ENCODE measurements around the gene TBC1D22A. TPM values are rescaled to one million over a fixed set of nuclear protein-coding genes. Genes with fewer than 3 reads are reported as not detected.

Gene TBC1D22A
- total and polyA plus RNA-seq, 2 donors from 2014 or later: 24.6 to 39.4 TPM

DNA sequence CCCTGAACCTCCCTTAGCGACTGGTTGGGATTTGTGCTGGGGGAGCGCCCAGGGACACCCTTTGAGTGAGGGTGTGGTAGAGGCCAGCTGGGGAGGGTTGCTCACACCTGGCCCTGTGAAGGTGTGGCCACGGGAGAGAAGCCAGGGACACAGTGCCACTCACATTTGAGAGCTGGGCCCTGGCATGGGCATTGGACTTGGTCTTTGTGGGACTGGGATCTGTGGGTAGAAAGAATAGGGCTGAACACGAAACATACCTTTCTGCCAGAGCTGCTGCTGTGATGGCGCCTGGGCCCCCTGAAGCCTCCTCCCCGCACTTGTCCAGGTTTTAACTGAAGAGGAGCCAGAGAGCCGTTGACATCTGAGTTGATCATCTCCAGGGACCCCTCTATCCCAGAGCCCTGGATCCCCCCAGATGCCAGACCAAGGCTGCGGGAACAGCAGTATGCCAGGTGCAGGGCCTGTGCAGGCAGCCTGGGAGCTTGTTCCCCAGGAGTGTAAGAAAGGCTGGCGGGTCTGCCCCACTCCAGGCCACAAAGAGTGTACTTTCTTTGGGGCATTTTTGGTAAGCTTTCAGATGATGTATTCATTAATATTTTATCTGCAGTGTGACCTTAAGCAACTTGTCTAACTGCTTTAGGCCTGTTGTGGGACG, 284.1 kb downstream of the TBC1D22A start:
- Histone ChIP-seq H3K9me3 (ENCODE audit: control insufficient read depth in 2 of 3, insufficient read depth in 1 of 3, low read length in 3 of 3) (no peaks in the 10 kb centered on the region), H3K9ac (ENCODE audit: low read length in 3 of 3) (no peak overlapping the region), H3K36me3 (ENCODE audit: control insufficient read depth in 2 of 3, insufficient read depth in 3 of 3, low read length in 3 of 3) (no peaks in the 10 kb centered on the region), H3K27ac (ENCODE audit: low read depth in 2 of 2, low read length in 2 of 2) (no peak overlapping the region), H3K27me3 (ENCODE audit: control insufficient read depth, insufficient read depth, low read length) (no peaks in the 10 kb centered on the region), H3K4me3 (ENCODE audit: low read length in 3 of 3) (no peak overlapping the region), H3K4me1 (ENCODE audit: control insufficient read depth in 2 of 3, insufficient read depth in 2 of 3, low read depth in 1 of 3, low read length in 3 of 3) (peaks cover 0 to 21% (median 0%) of the 10 kb centered on the region in 3 donors)
- DNase-seq (peak in 2 of 5 donors; percentile 28 to 61), FAIRE-seq (no peak)
- intact Hi-C loops (cut with DNase I): no loop called here
- TF ChIP-seq, protein P1, sequence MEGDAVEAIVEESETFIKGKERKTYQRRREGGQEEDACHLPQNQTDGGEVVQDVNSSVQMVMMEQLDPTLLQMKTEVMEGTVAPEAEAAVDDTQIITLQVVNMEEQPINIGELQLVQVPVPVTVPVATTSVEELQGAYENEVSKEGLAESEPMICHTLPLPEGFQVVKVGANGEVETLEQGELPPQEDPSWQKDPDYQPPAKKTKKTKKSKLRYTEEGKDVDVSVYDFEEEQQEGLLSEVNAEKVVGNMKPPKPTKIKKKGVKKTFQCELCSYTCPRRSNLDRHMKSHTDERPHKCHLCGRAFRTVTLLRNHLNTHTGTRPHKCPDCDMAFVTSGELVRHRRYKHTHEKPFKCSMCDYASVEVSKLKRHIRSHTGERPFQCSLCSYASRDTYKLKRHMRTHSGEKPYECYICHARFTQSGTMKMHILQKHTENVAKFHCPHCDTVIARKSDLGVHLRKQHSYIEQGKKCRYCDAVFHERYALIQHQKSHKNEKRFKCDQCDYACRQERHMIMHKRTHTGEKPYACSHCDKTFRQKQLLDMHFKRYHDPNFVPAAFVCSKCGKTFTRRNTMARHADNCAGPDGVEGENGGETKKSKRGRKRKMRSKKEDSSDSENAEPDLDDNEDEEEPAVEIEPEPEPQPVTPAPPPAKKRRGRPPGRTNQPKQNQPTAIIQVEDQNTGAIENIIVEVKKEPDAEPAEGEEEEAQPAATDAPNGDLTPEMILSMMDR (IDR thresholded peaks at IDR 0.05; ENCODE audit: borderline replicate concordance, extremely low read depth, insufficient read depth): no peak

DNA sequence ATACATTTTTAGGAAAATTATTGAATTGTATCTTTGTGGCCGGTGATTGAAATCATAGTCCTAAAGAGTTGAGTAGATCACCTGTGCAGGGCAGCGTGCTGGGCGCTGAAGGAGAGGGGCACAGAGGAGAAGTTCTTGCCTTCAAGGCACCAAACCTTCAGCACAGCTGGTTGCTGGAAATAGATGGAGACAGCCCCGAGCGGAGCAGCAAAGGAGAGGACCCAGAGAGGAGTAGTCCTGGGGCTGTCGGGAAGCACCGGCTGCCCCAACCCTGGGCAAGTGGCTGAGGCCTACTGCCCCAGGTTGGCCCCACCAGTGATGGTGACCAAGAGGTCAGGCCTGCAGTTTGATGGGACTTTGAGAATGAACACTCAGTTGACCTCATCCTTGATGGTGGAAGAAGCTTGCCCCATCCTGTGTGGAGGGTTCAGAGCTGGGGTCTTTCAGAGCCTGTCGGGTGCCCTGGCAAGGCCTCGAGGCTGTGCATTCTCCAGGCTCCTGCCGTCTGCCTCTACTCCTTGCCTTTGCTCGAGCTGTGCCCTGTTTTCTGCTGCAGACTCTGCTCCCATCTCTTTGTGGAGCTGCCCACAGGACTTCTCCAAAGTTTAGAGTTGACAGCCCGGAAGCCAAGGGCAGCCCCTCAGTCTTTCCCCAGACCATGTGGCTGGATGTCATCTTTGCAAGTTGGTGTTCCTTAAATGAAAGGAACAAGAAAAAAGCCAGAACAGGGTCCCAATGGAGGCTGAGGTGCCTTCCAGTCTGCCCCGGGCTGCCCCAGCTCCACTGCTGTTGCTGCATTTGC, 285.1 kb downstream of the TBC1D22A start:
- Histone ChIP-seq H3K27ac (ENCODE audit: low read depth in 2 of 2, low read length in 2 of 2) (no peak overlapping the region), H3K27me3 (ENCODE audit: control insufficient read depth, insufficient read depth, low read length) (no peaks in the 10 kb centered on the region), H3K9ac (ENCODE audit: low read length in 3 of 3) (no peak overlapping the region), H3K36me3 (ENCODE audit: control insufficient read depth in 2 of 3, insufficient read depth in 3 of 3, low read length in 3 of 3) (no peaks in the 10 kb centered on the region), H3K9me3 (ENCODE audit: control insufficient read depth in 2 of 3, insufficient read depth in 1 of 3, low read length in 3 of 3) (no peaks in the 10 kb centered on the region), H3K4me3 (ENCODE audit: low read length in 3 of 3) (no peak overlapping the region), H3K4me1 (ENCODE audit: control insufficient read depth in 2 of 3, insufficient read depth in 2 of 3, low read depth in 1 of 3, low read length in 3 of 3) (peaks cover 0 to 21% (median 0%) of the 10 kb centered on the region in 3 donors)
- DNase-seq (peak in 2 of 5 donors; percentile 25 to 45), FAIRE-seq (no peak)
- intact Hi-C loops (cut with DNase I): no loop called here
- TF ChIP-seq, protein P1 (IDR thresholded peaks at IDR 0.05; ENCODE audit: borderline replicate concordance, extremely low read depth, insufficient read depth): no peak

DNA sequence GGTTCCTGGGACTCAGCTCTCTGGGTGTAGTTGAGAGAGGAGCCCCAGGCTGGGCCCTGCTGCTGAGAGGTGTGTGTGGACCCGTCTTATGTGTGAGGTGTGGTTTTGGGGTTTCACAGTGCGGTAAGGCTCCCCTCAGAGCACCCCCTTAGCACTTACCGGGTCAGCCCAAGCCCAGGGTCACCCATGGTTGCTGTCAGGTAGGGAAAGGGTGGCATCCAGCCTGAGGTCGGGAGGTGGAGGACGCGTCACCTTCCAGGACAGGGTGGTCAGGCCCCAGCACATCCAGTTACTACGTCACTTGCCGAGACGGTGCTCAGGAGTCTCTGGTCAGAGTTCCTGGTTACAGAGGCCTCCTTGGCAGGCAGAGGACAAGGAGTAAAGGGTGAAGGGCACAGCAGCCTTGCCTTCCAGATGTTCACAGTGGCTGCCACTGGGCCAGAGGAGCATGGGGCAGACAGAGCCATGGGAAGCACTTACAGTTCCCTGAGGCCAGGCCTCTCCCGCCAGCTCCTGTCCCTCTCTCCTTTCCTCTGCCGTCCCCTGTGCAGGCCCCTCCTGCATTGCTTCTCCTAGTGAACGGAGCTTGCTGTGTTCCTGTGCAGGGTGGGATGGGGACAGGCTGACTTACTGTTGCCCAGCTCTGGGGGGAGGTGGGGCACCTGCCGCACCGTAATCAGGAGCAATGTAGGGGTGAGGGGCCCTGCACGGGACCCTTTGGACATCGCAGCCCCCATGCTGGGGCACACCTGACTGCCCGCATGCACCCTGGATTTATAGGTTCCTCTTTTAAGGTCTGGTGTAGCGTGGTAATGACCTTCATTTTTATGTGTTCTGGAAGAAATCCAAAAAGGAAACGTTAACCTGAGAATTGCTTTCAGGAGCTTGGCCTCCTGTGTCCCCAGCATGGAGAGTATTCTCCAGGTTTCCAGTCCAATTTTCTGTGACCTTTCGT, 285.9 kb downstream of the TBC1D22A start:
- Histone ChIP-seq H3K27me3 (ENCODE audit: control insufficient read depth, insufficient read depth, low read length) (no peaks in the 10 kb centered on the region), H3K4me3 (ENCODE audit: low read length in 3 of 3) (no peak overlapping the region), H3K9ac (ENCODE audit: low read length in 3 of 3) (no peak overlapping the region), H3K36me3 (ENCODE audit: control insufficient read depth in 2 of 3, insufficient read depth in 3 of 3, low read length in 3 of 3) (no peaks in the 10 kb centered on the region), H3K27ac (ENCODE audit: low read depth in 2 of 2, low read length in 2 of 2) (peak overlapping the region; percentile 51 to 71), H3K9me3 (ENCODE audit: control insufficient read depth in 2 of 3, insufficient read depth in 1 of 3, low read length in 3 of 3) (no peaks in the 10 kb centered on the region), H3K4me1 (ENCODE audit: control insufficient read depth in 2 of 3, insufficient read depth in 2 of 3, low read depth in 1 of 3, low read length in 3 of 3) (peaks cover 0 to 21% (median 0%) of the 10 kb centered on the region in 3 donors)
- intact Hi-C loops (cut with DNase I): no loop called here
- DNase-seq (peak in 3 of 5 donors; percentile 40 to 63 (median 51)), FAIRE-seq (no peak)
- TF ChIP-seq, protein P1 (IDR thresholded peaks at IDR 0.05; ENCODE audit: borderline replicate concordance, extremely low read depth, insufficient read depth): no peak
